ENCODE data around the gene FGF3.

DNA sequence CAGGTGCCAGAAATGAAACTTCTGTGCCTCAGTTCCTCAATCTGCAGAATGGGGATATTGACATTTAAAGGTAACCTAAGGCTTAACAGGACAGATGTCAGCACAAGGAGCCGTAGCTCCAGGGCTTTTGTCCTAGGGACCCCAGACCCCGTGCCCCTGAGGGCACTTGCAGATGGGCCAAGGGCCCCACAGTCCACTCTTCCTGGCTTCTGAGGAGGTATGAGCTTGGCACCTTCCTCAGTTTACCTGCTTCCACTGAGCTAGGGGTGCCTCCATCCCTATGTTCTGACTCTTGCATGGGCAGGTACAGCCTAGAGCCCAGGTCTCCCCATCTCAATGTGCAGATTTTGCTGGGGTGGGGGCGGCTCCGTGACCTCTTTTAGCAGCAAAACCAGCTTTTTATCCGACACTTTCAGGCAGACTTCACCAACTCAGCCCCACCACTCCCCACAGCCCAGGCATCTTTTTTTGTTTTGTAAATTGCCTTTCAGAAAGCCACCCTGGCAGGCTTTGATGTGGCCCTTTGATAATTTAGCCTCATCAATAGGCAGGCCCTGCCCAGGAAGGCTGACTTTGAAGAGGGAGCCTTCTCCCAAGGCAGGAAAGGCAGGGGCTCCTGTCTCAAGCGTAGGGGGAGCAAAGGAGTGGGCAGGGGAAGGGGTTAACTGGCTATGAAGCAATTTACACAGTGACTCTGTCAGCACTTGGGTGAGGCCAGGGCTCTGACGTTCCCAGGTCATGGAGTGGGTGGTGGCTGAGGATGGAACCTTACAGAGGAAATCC lies 23.7 kb upstream of the FGF3 start:
- no peak for TF ChIP-seq EZH2 (IDR thresholded peaks at IDR 0.05; ENCODE audit: insufficient read depth, poor library complexity, severe bottlenecking)
- TF ChIP-seq EZH2phosphoT487 (IDR thresholded peaks at IDR 0.05; ENCODE audit: insufficient read depth, low read depth) = no peak

Data from GM23248 (cell line).